ENCODE data around the gene DDAH1.
"Not testable (repeated sequence)": the region's sequence is repeated elsewhere in the genome, so short reads cannot be mapped to it uniquely, and the experiment has no call there.

The DDAH1 gene

DNA sequence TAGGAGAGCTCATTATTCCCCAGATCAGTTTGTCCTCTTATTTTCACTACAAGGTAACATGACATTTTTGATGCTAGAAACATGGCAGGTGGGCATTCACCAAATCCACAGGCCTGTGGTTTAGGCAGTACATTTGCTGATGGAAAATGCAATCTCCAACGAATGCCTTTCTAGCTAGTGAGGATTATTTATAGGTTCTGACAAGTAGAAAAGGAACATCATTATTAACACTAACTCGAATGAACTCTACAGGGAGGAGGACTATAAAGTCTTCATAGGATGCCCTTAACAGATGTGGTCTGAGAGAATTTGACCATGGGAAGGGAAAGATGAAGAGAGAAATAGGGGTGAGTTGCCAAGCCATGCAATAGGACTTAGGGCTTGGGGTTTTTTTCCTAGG lies 117.1 kb downstream of the DDAH1 start:
- DNase-seq (ENCODE audit: low read depth) = no peak
- TF ChIP-seq, protein P1, sequence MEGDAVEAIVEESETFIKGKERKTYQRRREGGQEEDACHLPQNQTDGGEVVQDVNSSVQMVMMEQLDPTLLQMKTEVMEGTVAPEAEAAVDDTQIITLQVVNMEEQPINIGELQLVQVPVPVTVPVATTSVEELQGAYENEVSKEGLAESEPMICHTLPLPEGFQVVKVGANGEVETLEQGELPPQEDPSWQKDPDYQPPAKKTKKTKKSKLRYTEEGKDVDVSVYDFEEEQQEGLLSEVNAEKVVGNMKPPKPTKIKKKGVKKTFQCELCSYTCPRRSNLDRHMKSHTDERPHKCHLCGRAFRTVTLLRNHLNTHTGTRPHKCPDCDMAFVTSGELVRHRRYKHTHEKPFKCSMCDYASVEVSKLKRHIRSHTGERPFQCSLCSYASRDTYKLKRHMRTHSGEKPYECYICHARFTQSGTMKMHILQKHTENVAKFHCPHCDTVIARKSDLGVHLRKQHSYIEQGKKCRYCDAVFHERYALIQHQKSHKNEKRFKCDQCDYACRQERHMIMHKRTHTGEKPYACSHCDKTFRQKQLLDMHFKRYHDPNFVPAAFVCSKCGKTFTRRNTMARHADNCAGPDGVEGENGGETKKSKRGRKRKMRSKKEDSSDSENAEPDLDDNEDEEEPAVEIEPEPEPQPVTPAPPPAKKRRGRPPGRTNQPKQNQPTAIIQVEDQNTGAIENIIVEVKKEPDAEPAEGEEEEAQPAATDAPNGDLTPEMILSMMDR (IDR thresholded peaks at IDR 0.05; ENCODE audit: low read depth, low read length, missing control alignments) = no peak
- H3K4me3 ChIP-seq (ENCODE audit: low read depth, low read length) = no peak overlapping the region

DNA sequence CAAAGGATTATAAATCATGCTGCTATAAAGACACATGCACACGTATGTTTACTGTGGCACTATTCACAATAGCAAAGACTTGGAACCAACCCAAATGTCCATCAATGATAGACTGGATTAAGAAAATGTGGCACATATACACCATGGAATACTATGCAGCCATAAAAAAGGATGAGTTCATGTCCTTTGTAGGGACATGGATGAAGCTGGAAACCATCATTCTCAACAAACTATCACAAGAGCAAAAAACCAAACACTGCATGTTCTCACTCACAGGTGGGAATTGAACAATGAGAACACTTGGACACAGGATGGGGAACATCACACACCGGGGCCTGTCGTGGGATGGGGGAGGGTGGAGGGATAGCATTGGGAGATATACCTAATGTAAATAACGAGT lies 117.7 kb downstream of the DDAH1 start:
- DNase-seq (ENCODE audit: low read depth); H3K4me3 ChIP-seq (ENCODE audit: low read depth, low read length): not testable (repeated sequence)

DNA sequence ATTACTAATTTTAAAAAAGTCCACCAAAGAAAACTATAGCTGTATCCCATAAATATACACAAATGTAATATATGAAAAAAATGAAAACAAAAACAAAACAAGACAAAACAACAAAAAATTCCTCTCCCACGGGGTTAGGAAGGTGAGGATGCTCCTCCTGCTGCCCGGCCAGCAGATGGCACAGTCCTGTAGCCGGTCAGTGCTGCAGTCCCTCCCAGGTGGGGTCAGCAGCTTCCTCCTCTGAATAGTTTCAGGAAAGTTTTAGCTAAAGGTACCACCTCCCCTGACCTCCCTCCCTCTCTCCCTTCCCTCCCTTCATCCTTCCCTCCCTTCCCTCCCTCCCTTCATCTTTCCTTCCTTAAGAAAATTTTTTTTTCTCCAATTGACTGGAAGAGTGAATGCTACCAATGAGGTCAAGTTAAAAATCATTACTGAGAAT lies 120.7 kb downstream of the DDAH1 start:
- no peak overlapping the region for H3K4me3 ChIP-seq (ENCODE audit: low read depth, low read length)
- DNase-seq (ENCODE audit: low read depth) = no peak
- TF ChIP-seq, protein P1 (IDR thresholded peaks at IDR 0.05; ENCODE audit: low read depth, low read length, missing control alignments) = peak; percentile 23

DNA sequence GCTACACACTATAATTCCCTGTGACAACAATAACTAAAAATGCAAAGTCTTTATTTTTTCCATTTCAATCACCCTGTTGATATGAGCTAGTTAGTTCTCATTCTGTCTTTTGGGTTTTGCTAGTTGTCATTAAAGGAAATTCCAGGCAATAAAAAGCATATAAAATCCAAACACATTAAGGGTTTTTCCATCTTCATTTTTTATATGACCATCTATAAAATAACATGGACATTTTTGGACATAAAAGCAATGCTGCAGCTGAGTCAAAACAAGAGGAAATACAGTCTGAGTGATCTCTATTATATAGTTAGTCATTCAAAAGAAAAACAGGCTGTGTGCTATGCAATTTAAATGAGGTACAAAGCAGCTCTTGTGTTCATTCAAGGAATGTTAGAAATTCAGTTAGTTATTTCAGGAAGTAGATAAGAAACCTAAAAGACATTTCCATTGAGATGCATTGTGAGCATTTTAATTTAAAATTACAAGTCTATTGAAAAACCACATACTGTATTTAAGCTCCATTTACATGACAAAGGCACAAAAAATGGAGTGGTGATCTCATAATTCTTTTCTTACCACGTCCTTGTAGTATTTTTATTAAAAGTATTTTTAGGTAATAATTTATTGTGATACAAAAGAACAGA lies 121.2 kb downstream of the DDAH1 start:
- no peak for DNase-seq (ENCODE audit: low read depth)
- H3K4me3 ChIP-seq (ENCODE audit: low read depth, low read length) = no peak overlapping the region
- TF ChIP-seq, protein P1 (IDR thresholded peaks at IDR 0.05; ENCODE audit: low read depth, low read length, missing control alignments) = no peak

DNA sequence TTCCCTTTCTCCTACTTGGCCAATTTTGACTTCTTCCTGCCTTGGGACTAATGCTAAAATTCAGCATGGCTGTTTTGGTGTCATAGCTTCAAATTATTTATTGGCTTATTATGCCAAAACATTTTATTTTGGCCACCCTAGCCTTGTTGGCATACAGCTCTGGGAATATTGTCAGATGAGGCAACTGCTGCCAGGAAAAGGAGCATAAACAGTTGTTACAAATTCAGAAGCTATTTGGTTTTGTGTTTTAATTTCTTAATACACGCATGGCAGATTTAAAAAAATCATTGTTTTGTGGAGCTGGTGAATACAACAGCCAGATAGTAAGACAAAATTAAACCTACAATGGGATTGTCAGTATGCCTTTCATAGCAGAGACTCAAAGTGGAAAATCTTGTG lies 121.7 kb downstream of the DDAH1 start:
- no peak overlapping the region for H3K4me3 ChIP-seq (ENCODE audit: low read depth, low read length)
- TF ChIP-seq, protein P1 (IDR thresholded peaks at IDR 0.05; ENCODE audit: low read depth, low read length, missing control alignments) = no peak
- DNase-seq (ENCODE audit: low read depth) = no peak

DNA sequence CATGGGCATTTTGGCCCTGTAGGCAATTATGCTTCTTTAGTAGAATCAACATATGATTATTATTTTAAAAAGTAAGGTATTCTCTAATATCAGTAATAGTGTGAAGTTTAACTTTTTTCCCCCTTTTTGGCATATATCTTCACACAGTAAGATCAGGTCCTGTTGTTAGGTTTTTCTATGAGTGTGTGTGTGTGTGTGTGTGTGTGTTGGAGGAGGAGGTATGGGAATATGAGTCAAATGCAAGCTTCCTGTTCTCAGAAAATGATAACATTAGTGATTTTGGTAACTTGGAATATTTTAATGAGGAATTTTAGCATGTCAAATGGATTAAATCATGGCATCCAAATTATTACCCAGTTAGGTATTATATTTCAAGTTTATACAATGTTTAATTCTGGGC lies 122.8 kb downstream of the DDAH1 start:
- TF ChIP-seq, protein P1 (IDR thresholded peaks at IDR 0.05; ENCODE audit: low read depth, low read length, missing control alignments) = no peak
- no peak overlapping the region for H3K4me3 ChIP-seq (ENCODE audit: low read depth, low read length)
- no peak for DNase-seq (ENCODE audit: low read depth)

DNA sequence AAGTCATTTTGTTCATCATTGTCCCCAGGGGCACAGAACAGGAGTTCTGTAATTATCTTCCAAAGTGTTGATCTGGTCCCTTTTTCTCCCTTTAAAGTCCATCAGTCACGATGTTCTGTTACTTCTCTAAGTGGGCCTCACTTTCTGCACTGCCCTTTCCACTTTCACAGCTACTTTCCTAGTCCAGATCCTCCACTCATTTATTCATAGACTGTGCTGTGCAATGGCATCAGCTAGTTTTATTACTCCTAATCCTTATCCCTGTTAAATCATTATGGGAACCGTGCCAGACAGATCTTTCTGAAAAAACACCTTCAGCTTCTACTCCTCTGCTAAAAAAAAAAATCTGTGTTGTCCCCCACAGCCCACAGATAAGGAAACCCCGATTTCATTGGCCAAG lies 124.5 kb downstream of the DDAH1 start:
- TF ChIP-seq, protein P1 (IDR thresholded peaks at IDR 0.05; ENCODE audit: low read depth, low read length, missing control alignments) = no peak
- H3K4me3 ChIP-seq (ENCODE audit: low read depth, low read length) = no peak overlapping the region
- no peak for DNase-seq (ENCODE audit: low read depth)
